HepG2 (cell line): ENCODE data around the gene SYPL1. TPM values are rescaled to one million over a fixed set of nuclear protein-coding genes. Genes with fewer than 3 reads are reported as not detected.

Experiments
- CBFB ChIP-seq: sonication (generic); formaldehyde crosslinking; IDR thresholded peaks from 2 replicates; pipeline ENCODE4 v1.4.0; 2020; ENCODE audit warnings: missing genetic modification reagents
- CHCHD3 ChIP-seq: sonication (generic); formaldehyde crosslinking; IDR thresholded peaks from 2 replicates; pipeline ENCODE4 v1.8.0; 2022; ENCODE audit warnings: mild to moderate bottlenecking, missing genetic modification reagents, moderate library complexity
- FLYWCH1 ChIP-seq: sonication (generic); formaldehyde crosslinking; IDR thresholded peaks from 2 replicates; pipeline ENCODE4 v1.8.1; 2023; ENCODE audit warnings: mild to moderate bottlenecking, missing genetic modification reagents
- GTF3A ChIP-seq: sonication (generic); formaldehyde crosslinking; conservative IDR thresholded peaks from 2 replicates; pipeline ENCODE4 v1.4.0; 2020; ENCODE audit warnings: mild to moderate bottlenecking, missing genetic modification reagents
- ISL2 ChIP-seq: sonication (generic); formaldehyde crosslinking; IDR thresholded peaks from 2 replicates; pipeline ENCODE4 v1.5.0; 2020; ENCODE audit warnings: missing genetic modification reagents
- ISX ChIP-seq: sonication (generic); formaldehyde crosslinking; conservative IDR thresholded peaks from 2 replicates; pipeline ENCODE4 v1.5.0; 2020; ENCODE audit warnings: missing genetic modification reagents
- KDM2A ChIP-seq: sonication (generic); formaldehyde crosslinking; IDR thresholded peaks from 2 replicates; pipeline ENCODE4 v1.4.0; 2020; ENCODE audit warnings: low read depth, missing genetic modification reagents, borderline replicate concordance
- KLF9 ChIP-seq: IDR thresholded peaks from 2 replicates; pipeline ENCODE4 v1.6.1; 2016; ENCODE audit warnings: low read depth
- SOX6 ChIP-seq, 2 experiments: fragments of 450-650 bp in 1 of 2; sonication (generic) in 1 of 2; formaldehyde crosslinking in 1 of 2; IDR thresholded peaks; 2 replicates each; pipeline versions ENCODE4 v1.4.0 to v1.6.1; 2017 to 2020; ENCODE audit warnings: antibody characterized with exemption in 1 of 2, mild to moderate bottlenecking in 1 of 2, missing genetic modification reagents in 1 of 2
- ZBTB7B ChIP-seq: sonication (generic); formaldehyde crosslinking; IDR thresholded peaks from 2 replicates; pipeline ENCODE4 v1.4.0; 2020; ENCODE audit warnings: missing genetic modification reagents
- ZNF263 ChIP-seq: sonication (generic); formaldehyde crosslinking; IDR thresholded peaks from 2 replicates; pipeline ENCODE4 v1.4.0; 2020; ENCODE audit warnings: missing genetic modification reagents
- ZNF775 ChIP-seq: sonication (generic); formaldehyde crosslinking; IDR thresholded peaks from 2 replicates; pipeline ENCODE4 v1.4.0; 2020; ENCODE audit warnings: missing genetic modification reagents, mild to moderate bottlenecking, moderate library complexity, borderline replicate concordance
- polyA plus RNA-seq, 8 experiments: library from polyadenylated mRNA; depleted of rRNA in 3 of 8; stranded (reverse) in 7 of 8; unstranded in 1 of 8; fragments of >200 nt; fragmentation: Illumina TruSeq in 4 of 8; extraction: Trizol in 4 of 8; gene quantifications; 2 replicates each; pipeline versions ENCODE4 v1.2.1 to v1.2.3, GENCODE V29; 2011 to 2016; ENCODE audit warnings: low read depth in 4 of 8, missing spikeins in 1 of 8, mixed read lengths in 1 of 8; ENCODE audit not compliant: insufficient read depth in 1 of 8
- total RNA-seq, 5 experiments: library from RNA; depleted of rRNA; stranded (reverse); fragments of >200 nt; fragmentation: Illumina TruSeq; extraction: Trizol; gene quantifications; 2 replicates each; pipeline ENCODE4 v1.2.3, GENCODE V29; 2016; ENCODE audit warnings: low read depth in 1 of 5
- TF ChIP-seq, protein P1 (sequence below): sonication (generic); formaldehyde crosslinking; IDR thresholded peaks from 2 replicates; pipeline ENCODE4 v1.5.0; 2020; ENCODE audit warnings: mild to moderate bottlenecking, low read depth, missing genetic modification reagents, borderline replicate concordance
- TF ChIP-seq, protein P2 (sequence below): sonication (generic); formaldehyde crosslinking; IDR thresholded peaks from 2 replicates; pipeline ENCODE4 v1.4.0; 2020; ENCODE audit warnings: missing genetic modification reagents
- TF ChIP-seq, protein P3 (sequence below): sonication (generic); formaldehyde crosslinking; IDR thresholded peaks from 2 replicates; pipeline ENCODE4 v1.8.1; 2023; ENCODE audit warnings: missing genetic modification reagents, inconsistent platforms, borderline replicate concordance
- TF ChIP-seq, protein P4 (sequence below): sonication (generic); formaldehyde crosslinking; IDR thresholded peaks from 2 replicates; pipeline ENCODE4 v1.5.0; 2020; ENCODE audit warnings: mild to moderate bottlenecking, missing genetic modification reagents, moderate library complexity
- TF ChIP-seq, protein P5 (sequence below): sonication (generic); formaldehyde crosslinking; IDR thresholded peaks from 2 replicates; pipeline ENCODE4 v1.9.0; 2021; ENCODE audit warnings: missing genetic modification reagents, borderline replicate concordance
- TF ChIP-seq, protein P6 (sequence below): sonication (generic); IDR thresholded peaks from 2 replicates; pipeline ENCODE4 v1.6.1; 2016; ENCODE audit warnings: low read depth, borderline replicate concordance

Gene SYPL1
- total and polyA plus RNA-seq, 2 of the 13 experiments (the other 11 are each of a cell fraction or from before 2014, with no cell fraction given) = 27.5 to 40.2 TPM

DNA sequence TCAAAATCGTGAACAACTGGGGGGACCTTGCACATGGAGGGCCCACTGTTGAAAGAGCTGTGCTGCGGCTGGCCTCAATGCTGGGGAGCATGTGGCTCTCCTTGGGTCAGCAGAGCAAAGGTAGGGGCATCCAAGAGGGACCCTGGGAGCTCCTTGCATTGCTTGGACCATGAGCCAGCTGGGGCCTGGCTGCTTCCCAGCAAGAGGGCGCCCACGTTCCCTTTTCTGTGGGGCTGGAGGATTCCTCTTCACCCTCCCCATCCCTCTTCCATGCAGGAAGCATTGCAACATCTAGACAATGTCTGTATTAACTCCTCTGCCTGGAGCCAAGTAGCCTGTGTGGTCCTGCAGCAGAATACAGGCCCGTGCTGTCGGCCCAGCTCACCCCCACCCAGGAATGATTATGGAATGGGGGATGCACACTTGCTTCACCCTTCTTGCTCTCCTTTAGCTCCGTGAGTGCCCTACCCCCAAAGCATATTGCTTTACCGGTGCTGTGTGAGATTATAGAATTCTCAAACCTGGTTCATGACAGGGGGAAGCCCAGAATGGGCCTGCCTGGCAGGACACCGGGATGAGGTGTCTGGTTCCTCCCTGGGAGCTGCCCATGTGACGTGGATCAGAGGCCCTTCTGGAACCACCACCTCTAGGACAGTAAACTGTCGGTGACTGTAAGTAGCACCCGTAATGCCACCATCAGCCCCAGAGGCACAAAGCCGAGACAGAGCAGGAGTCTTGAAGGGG is 61.9 kb downstream of the SYPL1 start (continued):
- TF ChIP-seq, protein P1, sequence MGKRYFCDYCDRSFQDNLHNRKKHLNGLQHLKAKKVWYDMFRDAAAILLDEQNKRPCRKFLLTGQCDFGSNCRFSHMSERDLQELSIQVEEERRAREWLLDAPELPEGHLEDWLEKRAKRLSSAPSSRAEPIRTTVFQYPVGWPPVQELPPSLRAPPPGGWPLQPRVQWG = no peak
- TF ChIP-seq FLYWCH1 (CRISPR knock-in tag) = no peak
- TF ChIP-seq, protein P2, sequence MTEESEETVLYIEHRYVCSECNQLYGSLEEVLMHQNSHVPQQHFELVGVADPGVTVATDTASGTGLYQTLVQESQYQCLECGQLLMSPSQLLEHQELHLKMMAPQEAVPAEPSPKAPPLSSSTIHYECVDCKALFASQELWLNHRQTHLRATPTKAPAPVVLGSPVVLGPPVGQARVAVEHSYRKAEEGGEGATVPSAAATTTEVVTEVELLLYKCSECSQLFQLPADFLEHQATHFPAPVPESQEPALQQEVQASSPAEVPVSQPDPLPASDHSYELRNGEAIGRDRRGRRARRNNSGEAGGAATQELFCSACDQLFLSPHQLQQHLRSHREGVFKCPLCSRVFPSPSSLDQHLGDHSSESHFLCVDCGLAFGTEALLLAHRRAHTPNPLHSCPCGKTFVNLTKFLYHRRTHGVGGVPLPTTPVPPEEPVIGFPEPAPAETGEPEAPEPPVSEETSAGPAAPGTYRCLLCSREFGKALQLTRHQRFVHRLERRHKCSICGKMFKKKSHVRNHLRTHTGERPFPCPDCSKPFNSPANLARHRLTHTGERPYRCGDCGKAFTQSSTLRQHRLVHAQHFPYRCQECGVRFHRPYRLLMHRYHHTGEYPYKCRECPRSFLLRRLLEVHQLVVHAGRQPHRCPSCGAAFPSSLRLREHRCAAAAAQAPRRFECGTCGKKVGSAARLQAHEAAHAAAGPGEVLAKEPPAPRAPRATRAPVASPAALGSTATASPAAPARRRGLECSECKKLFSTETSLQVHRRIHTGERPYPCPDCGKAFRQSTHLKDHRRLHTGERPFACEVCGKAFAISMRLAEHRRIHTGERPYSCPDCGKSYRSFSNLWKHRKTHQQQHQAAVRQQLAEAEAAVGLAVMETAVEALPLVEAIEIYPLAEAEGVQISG (CRISPR knock-in tag) = peak; percentile 54
- TF ChIP-seq, protein P3, sequence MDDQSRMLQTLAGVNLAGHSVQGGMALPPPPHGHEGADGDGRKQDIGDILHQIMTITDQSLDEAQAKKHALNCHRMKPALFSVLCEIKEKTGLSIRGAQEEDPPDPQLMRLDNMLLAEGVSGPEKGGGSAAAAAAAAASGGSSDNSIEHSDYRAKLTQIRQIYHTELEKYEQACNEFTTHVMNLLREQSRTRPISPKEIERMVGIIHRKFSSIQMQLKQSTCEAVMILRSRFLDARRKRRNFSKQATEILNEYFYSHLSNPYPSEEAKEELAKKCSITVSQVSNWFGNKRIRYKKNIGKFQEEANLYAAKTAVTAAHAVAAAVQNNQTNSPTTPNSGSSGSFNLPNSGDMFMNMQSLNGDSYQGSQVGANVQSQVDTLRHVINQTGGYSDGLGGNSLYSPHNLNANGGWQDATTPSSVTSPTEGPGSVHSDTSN = no peak
- TF ChIP-seq ZNF263 (CRISPR knock-in tag) = peak; percentile 88
- no peak for TF ChIP-seq ZNF775 (CRISPR knock-in tag)
- no peak for TF ChIP-seq SOX6 (IDR thresholded peaks at IDR 0.05)
- peak; percentile 67 for TF ChIP-seq SOX6 (CRISPR knock-in tag; IDR thresholded peaks at IDR 0.05)
- TF ChIP-seq GTF3A (CRISPR knock-in tag) = no peak
- no peak for TF ChIP-seq CBFB (CRISPR knock-in tag)
- TF ChIP-seq, protein P4, sequence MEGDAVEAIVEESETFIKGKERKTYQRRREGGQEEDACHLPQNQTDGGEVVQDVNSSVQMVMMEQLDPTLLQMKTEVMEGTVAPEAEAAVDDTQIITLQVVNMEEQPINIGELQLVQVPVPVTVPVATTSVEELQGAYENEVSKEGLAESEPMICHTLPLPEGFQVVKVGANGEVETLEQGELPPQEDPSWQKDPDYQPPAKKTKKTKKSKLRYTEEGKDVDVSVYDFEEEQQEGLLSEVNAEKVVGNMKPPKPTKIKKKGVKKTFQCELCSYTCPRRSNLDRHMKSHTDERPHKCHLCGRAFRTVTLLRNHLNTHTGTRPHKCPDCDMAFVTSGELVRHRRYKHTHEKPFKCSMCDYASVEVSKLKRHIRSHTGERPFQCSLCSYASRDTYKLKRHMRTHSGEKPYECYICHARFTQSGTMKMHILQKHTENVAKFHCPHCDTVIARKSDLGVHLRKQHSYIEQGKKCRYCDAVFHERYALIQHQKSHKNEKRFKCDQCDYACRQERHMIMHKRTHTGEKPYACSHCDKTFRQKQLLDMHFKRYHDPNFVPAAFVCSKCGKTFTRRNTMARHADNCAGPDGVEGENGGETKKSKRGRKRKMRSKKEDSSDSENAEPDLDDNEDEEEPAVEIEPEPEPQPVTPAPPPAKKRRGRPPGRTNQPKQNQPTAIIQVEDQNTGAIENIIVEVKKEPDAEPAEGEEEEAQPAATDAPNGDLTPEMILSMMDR = peak; percentile 81
- TF ChIP-seq, protein P5, sequence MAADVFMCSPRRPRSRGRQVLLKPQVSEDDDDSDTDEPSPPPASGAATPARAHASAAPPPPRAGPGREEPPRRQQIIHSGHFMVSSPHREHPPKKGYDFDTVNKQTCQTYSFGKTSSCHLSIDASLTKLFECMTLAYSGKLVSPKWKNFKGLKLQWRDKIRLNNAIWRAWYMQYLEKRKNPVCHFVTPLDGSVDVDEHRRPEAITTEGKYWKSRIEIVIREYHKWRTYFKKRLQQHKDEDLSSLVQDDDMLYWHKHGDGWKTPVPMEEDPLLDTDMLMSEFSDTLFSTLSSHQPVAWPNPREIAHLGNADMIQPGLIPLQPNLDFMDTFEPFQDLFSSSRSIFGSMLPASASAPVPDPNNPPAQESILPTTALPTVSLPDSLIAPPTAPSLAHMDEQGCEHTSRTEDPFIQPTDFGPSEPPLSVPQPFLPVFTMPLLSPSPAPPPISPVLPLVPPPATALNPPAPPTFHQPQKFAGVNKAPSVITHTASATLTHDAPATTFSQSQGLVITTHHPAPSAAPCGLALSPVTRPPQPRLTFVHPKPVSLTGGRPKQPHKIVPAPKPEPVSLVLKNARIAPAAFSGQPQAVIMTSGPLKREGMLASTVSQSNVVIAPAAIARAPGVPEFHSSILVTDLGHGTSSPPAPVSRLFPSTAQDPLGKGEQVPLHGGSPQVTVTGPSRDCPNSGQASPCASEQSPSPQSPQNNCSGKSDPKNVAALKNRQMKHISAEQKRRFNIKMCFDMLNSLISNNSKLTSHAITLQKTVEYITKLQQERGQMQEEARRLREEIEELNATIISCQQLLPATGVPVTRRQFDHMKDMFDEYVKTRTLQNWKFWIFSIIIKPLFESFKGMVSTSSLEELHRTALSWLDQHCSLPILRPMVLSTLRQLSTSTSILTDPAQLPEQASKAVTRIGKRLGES (CRISPR knock-in tag) = no peak
- no peak for TF ChIP-seq ISX (CRISPR knock-in tag)
- no peak for TF ChIP-seq ISL2 (CRISPR knock-in tag)
- TF ChIP-seq ZBTB7B (CRISPR knock-in tag) = no peak
- no peak for TF ChIP-seq KDM2A (CRISPR knock-in tag)
- no peak for TF ChIP-seq KLF9 (CRISPR knock-in tag)
- TF ChIP-seq, protein P6, sequence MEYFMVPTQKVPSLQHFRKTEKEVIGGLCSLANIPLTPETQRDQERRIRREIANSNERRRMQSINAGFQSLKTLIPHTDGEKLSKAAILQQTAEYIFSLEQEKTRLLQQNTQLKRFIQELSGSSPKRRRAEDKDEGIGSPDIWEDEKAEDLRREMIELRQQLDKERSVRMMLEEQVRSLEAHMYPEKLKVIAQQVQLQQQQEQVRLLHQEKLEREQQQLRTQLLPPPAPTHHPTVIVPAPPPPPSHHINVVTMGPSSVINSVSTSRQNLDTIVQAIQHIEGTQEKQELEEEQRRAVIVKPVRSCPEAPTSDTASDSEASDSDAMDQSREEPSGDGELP = peak; percentile 73; the same call in 1 of the 2 replicates
- TF ChIP-seq CHCHD3 (CRISPR knock-in tag) = no peak
